PFSK-1 (cell line): Measurements from ENCODE around the gene RASL11A.

Experiments used
- POLR2AphosphoS5 ChIP-seq: IDR thresholded peaks from 2 replicates; pipeline ENCODE4 v1.6.1; 2012; ENCODE audit warnings: low read depth, mild to moderate bottlenecking, control low read depth, low read length, moderate library complexity
- REST ChIP-seq, 2 experiments: IDR thresholded peaks; 2 replicates each; pipeline versions ENCODE4 v1.6.1 to v1.8.0; 2011 to 2012; ENCODE audit warnings: low read depth in 2 of 2, low read length in 2 of 2, control low read depth in 1 of 2, inconsistent platforms in 1 of 2, mild to moderate bottlenecking in 1 of 2, moderate library complexity in 1 of 2; ENCODE audit not compliant: insufficient read depth in 1 of 2
- SIN3A ChIP-seq: IDR thresholded peaks from 2 replicates; pipeline ENCODE4 v1.6.1; 2012; ENCODE audit warnings: mild to moderate bottlenecking, low read length, moderate library complexity, borderline replicate concordance; ENCODE audit not compliant: insufficient read depth

- TF ChIP-seq POLR2AphosphoS5: no peak
- TF ChIP-seq REST (IDR thresholded peaks at IDR 0.05; ENCODE audit: insufficient read depth in 1 of 2, low read depth in 2 of 2, low read length in 2 of 2): no peak
- no peak for TF ChIP-seq SIN3A
These were observed 42.5 kb upstream of the RASL11A start for GRCh38 chr13:27228131-27228530.
